Measurements from ENCODE around the gene ZNF664. TPM values are rescaled to one million over a fixed set of nuclear protein-coding genes. Genes with fewer than 3 reads are reported as not detected.

The ZNF664 gene
- total RNA-seq, 2 experiments from 2014 or later = 45.6 to 59.8 TPM

DNA sequence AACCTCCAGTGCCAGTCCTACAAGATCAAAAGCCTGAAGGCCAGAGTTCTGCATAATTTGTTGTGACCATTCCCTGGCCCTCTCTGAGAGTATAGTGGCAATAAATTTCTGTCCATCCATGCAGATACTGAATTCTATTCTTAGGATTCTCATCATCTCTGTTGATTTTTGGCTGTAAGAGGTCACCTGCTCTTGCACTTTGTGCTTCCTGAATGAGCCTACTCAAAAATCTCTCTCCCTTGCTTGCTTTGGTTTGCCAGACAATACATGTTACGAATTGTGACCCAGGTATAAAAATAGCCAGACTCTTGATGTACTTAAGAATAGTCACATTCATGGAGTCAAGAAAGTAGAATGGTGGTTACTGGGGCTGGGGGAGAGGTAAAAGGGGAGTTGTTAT, 16.7 kb downstream of the ZNF664 start:
- POLR2A ChIA-PET = interaction anchor here (0.6 kb wide), 1 partner anchor 401 kb away, joined by 3 read pairs; no protein-coding TSS in a partner anchor
- intact Hi-C loops (cut with micrococcal nuclease; ENCODE audit: unreplicated experiment) = no loop called here
- Histone ChIP-seq H3K27ac (ENCODE audit: low read depth, low read length, poor library complexity, severe bottlenecking) (no peak overlapping the region), H4K20me1 (ENCODE audit: insufficient read depth, low read length) (no peaks in the 10 kb centered on the region), H3K79me2 (ENCODE audit: insufficient read depth, low read depth, low read length) (no peaks in the 10 kb centered on the region), H3K4me3 (ENCODE audit: low read depth, low read length, poor library complexity, severe bottlenecking) (no peak overlapping the region), H3K36me3 (ENCODE audit: insufficient read depth, low read length) (peaks cover 78% of the 10 kb centered on the region), H3K9me2 (ENCODE audit: insufficient read depth, low read length) (no peaks in the 10 kb centered on the region), H3K4me2 (ENCODE audit: low read length) (no peak overlapping the region), H3K4me1 (ENCODE audit: insufficient read depth, low read length, poor library complexity, severe bottlenecking) (peaks cover 5% of the 10 kb centered on the region), H2AFZ (ENCODE audit: low read length) (no peak overlapping the region), H3K9me3 (ENCODE audit: low read length) (no peaks in the 10 kb centered on the region)
- CTCF ChIA-PET (ENCODE audit: unreplicated experiment) = no interaction called here
- TF ChIP-seq, protein P1, sequence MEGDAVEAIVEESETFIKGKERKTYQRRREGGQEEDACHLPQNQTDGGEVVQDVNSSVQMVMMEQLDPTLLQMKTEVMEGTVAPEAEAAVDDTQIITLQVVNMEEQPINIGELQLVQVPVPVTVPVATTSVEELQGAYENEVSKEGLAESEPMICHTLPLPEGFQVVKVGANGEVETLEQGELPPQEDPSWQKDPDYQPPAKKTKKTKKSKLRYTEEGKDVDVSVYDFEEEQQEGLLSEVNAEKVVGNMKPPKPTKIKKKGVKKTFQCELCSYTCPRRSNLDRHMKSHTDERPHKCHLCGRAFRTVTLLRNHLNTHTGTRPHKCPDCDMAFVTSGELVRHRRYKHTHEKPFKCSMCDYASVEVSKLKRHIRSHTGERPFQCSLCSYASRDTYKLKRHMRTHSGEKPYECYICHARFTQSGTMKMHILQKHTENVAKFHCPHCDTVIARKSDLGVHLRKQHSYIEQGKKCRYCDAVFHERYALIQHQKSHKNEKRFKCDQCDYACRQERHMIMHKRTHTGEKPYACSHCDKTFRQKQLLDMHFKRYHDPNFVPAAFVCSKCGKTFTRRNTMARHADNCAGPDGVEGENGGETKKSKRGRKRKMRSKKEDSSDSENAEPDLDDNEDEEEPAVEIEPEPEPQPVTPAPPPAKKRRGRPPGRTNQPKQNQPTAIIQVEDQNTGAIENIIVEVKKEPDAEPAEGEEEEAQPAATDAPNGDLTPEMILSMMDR (conservative IDR thresholded peaks at IDR 0.05; ENCODE audit: low read length) = no peak
- TF ChIP-seq EZH2phosphoT487 (IDR thresholded peaks at IDR 0.05; ENCODE audit: borderline replicate concordance, low read depth, low read length) = no peak
- no peak for DNase-seq (ENCODE audit: low spot score)
- no TSS peak for BruUV-seq (replicated peaks)

DNA sequence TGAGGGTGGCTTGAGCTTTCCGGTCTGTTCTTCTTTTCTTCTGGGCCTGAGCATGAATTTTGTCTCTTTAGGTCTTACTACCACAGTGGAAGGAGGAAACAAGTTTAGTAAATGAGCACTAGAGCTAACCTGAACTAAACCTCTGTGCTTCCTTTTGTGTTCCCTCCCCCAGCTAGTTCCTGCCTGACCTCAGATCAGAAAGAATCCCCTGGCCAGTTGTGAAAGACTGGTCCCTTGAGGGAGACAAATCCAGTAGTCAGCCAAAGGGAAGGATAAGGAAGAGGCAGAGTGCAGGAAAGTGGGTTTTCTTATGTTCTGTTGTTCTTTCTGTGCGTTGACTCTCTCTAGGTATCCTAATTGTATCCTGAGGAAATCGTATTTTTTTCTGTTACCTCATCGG, 17.5 kb downstream of the ZNF664 start:
- H3K27ac ChIP-seq (ENCODE audit: low read depth, low read length, poor library complexity, severe bottlenecking) = no peak overlapping the region
- intact Hi-C loops (cut with micrococcal nuclease; ENCODE audit: unreplicated experiment) = no loop called here
- H3K36me3 ChIP-seq (ENCODE audit: insufficient read depth, low read length) = peaks cover 85% of the 10 kb centered on the region
- peaks cover 10% of the 10 kb centered on the region for H3K4me1 ChIP-seq (ENCODE audit: insufficient read depth, low read length, poor library complexity, severe bottlenecking)
- no peaks in the 10 kb centered on the region; the same call in 1 of the 2 replicates for H4K20me1 ChIP-seq (ENCODE audit: insufficient read depth, low read length)
- CTCF ChIA-PET (ENCODE audit: unreplicated experiment) = no interaction called here
- no peak overlapping the region for H3K4me2 ChIP-seq (ENCODE audit: low read length)
- POLR2A ChIA-PET = interaction anchor here (0.6 kb wide), 1 partner anchor 402 kb away, joined by 3 read pairs; no protein-coding TSS in a partner anchor
- BruUV-seq (replicated peaks) = no TSS peak
- no peaks in the 10 kb centered on the region for H3K9me3 ChIP-seq (ENCODE audit: low read length)
- H2AFZ ChIP-seq (ENCODE audit: low read length) = no peak overlapping the region
- TF ChIP-seq EZH2phosphoT487 (IDR thresholded peaks at IDR 0.05; ENCODE audit: borderline replicate concordance, low read depth, low read length) = no peak
- TF ChIP-seq, protein P1 (conservative IDR thresholded peaks at IDR 0.05; ENCODE audit: low read length) = no peak
- H3K4me3 ChIP-seq (ENCODE audit: low read depth, low read length, poor library complexity, severe bottlenecking) = no peak overlapping the region
- H3K79me2 ChIP-seq (ENCODE audit: insufficient read depth, low read depth, low read length) = no peaks in the 10 kb centered on the region
- no peak for DNase-seq (ENCODE audit: low spot score)
- no peaks in the 10 kb centered on the region for H3K9me2 ChIP-seq (ENCODE audit: insufficient read depth, low read length)

- Histone ChIP-seq H3K9me2 (ENCODE audit: insufficient read depth, low read length) (no peaks in the 10 kb centered on the region), H2AFZ (ENCODE audit: low read length) (no peak overlapping the region), H3K4me2 (ENCODE audit: low read length) (no peak overlapping the region), H3K4me1 (ENCODE audit: insufficient read depth, low read length, poor library complexity, severe bottlenecking) (peaks cover 10% of the 10 kb centered on the region), H4K20me1 (ENCODE audit: insufficient read depth, low read length) (no peaks in the 10 kb centered on the region; the same call in 1 of the 2 replicates), H3K27ac (ENCODE audit: low read depth, low read length, poor library complexity, severe bottlenecking) (no peak overlapping the region), H3K4me3 (ENCODE audit: low read depth, low read length, poor library complexity, severe bottlenecking) (no peak overlapping the region), H3K79me2 (ENCODE audit: insufficient read depth, low read depth, low read length) (no peaks in the 10 kb centered on the region), H3K36me3 (ENCODE audit: insufficient read depth, low read length) (peaks cover 87% of the 10 kb centered on the region), H3K9me3 (ENCODE audit: low read length) (no peaks in the 10 kb centered on the region)
- no peak for DNase-seq (ENCODE audit: low spot score)
- intact Hi-C loops (cut with micrococcal nuclease; ENCODE audit: unreplicated experiment) = no loop called here
- ChIA-PET CTCF (ENCODE audit: unreplicated experiment) (no interaction called here), POLR2A (no interaction called here)
- no peak for TF ChIP-seq EZH2phosphoT487 (IDR thresholded peaks at IDR 0.05; ENCODE audit: borderline replicate concordance, low read depth, low read length)
- TF ChIP-seq, protein P1 (conservative IDR thresholded peaks at IDR 0.05; ENCODE audit: low read length) = no peak
- BruUV-seq (replicated peaks) = no TSS peak
Observed at GRCh38 chr12:123991372-123991951, 18.4 kb downstream of the ZNF664 start.
